LNCAP (cell line): ENCODE data around the gene CTNNA2.

Source experiments
- CTCF ChIP-seq: fragments of 450-650 bp; IDR thresholded peaks from 2 replicates; pipeline ENCODE4 v1.5.1; 2017; ENCODE audit warnings: mild to moderate bottlenecking

CTNNA2 gene

DNA sequence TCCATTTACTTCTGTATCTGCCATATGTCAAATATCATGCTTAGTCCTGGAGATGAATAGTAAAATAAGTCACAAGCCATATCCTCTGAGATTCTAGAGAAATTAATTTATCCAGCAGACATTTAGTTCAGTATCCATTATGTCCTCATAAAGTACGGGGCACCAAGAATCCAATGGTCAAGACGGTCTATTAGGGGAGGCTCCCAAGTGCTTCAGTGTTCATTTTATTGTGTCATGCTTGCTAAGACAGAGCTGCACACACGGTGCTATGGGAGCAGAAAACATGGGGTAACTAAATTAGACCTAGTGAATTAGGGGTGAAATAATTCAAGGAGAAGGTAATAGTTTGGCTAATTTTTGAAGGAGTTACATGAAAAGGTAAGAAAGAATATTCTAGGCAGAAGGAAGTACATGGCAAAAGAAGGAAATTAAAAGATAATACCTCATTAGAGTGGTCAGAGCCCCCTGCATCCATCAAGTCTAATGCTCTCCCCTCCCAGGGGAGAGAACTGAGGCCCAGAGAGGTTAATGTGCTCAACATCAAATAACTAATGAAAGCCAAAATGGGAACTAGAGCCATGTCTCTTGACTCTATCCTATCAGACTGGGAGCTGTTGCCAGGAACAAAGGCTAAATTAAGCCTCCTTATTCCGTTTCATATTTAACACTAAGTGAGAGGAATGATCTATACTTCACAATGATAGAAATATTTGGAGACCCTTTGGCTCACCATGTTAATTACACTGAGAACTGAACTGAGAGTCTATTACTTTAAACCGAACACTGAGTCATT is 433.0 kb downstream of the CTNNA2 start:
- no peak for TF ChIP-seq CTCF

DNA sequence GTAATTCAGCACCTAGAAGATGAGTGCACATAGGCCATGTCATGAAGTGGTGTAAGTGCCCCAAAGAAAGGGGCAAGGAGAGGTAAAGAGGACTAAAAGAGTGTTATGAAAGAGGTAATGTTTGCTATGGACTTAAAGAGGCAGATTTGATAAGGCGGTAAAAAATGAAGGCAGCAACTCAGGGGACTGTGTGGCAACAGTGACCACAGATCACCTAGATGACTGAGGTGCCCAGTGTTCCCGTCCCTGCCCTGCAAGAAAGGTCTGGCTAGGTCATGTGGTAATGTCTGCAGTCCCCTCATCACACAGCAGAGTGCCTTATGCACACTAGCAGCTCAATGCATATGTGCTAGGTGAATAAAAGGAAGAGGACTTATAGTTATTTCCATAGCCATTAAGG is 434.9 kb downstream of the CTNNA2 start:
- no peak for TF ChIP-seq CTCF

GRCh38 chr2:79950526-79950925 is 437.7 kb downstream of the CTNNA2 start:
- TF ChIP-seq CTCF: no peak

DNA sequence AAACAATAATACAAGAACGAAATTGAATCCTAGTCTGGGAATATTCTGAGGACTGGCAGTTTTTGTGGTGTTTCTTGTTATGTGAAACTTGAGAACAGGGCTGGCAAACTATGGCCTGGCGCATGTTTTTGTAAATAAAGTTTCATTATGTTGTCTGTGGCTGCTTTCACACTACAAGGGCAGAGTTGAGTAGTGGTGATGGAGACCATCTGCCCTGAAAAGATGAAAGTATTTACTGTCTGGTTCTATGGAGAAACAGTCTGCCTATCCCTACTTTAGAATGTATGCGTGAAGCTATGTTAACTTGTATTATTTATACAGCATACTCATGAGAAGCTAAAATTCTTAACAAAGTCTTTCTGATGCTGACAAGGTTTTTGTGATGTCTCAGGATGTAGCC is 439.8 kb downstream of the CTNNA2 start:
- no peak for TF ChIP-seq CTCF

DNA sequence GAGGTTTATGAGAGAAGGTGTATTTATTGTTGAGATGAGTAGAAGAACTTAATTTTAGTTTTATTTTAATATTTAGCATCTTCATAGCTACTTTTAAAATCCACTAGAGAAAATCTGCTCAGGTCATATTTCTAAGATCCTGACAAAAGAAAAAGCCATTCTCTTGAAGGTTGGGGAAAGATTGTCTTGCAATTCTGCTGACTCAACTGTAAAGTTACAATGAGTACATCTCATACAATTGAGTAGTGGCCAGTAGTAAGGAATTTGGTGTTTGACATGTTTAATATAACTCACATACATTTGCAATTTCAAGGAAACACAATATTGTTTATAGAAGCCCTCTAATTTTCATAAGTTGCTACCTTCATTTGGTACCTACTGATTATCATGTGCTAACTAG is 447.2 kb downstream of the CTNNA2 start:
- no peak for TF ChIP-seq CTCF

- no peak for TF ChIP-seq CTCF
Observed at GRCh38 chr2:79960519-79960918, 447.7 kb downstream of the CTNNA2 start.

DNA sequence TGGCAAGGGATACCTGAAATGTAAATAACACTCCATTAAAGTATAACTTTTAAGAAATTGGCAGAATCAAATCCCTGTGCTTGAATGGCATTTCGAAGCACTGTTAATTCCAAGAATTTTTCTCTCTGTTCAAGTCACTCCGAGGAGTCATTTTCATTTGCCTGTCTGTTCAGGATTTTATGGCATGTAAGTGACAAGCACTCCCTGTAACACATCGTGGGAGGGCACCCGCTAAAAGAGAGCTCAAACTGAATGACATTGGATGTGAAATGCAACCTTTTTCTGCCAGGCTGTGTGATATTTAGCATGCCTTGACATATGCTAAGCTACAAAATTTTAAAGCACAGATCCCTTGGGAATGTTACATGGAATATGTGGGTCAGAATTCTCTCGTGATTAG is 452.1 kb downstream of the CTNNA2 start:
- no peak for TF ChIP-seq CTCF

GRCh38 chr2:79966369-79966768 is 453.5 kb downstream of the CTNNA2 start:
- no peak for TF ChIP-seq CTCF
